ENCODE measurements around the gene FAM174B.

The FAM174B gene

DNA sequence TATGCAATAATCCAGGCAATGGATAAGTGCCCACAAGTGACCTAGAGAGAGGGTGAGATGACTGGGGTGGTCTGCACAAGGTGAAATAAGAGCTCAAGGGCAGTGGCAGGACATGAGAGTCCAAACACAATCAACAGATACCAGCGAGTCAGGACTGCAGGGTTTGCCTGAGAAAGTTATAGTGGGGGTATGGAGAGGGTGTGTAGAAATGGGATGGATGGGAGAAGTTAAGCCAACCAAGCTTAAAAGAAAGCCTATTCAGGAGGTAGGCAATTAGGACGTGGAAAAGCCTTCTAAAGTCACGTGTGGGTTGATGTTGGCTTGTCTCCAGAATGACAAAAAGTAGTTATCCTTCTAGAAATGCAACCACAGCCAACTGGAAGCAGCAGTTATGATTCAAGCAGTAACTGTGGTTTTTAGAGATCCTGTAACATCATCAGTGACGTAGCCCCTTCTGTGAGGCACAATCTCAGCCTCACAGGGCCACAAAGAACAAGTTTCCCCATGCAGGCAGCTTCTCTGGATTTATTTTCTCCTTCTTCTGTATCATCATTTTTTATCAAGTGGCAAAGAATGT lies 56.1 kb downstream of the FAM174B start:
- no peak for DNase-seq (ENCODE audit: low spot score)

GRCh38 chr15:92597548-92597947 lies 58.0 kb downstream of the FAM174B start:
- no peak for DNase-seq (ENCODE audit: low spot score)

GRCh38 chr15:92596623-92597022 lies 59.0 kb downstream of the FAM174B start:
- no peak for DNase-seq (ENCODE audit: low spot score)

DNA sequence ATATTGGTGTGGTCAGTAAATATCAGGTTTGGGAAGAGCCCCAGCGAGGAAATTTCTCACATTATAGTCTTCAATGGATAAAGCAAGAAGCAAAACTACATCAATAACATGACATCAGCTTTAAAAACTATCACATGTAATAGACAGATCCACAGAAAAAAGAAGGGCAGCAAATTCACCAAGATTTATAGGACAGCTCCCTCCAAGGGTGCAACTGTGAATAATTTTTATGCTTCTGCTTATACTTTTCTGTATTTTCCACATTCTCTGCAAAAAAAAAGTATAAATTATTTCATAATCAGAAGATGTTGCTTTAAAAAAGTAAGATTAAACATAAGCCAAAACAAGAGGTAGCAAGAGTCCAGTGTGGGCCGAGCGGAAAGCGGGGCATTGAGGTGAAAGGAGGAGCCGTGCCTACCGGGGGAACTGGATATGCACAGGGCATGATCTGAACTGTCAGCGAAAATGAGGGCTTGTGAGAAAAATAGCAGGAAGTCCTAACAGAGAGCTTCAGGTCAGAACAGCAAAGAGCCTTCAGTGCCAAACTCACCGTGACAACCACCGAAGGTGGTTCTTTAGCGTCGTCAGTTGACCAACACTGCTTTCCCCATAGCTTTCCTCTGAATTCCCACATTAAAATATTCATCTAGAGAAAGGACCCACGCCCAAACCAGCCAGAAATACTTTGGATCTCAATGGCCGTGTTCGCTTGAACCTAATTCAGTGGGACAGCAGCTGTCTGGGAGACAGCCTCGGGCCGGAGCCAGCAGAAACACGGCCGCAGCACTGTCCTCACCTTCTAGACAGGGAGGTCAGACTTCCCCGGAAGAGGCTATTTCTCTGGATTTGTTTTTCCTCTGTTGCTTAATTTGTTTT lies 59.8 kb downstream of the FAM174B start:
- no peak for DNase-seq (ENCODE audit: low spot score)

DNA sequence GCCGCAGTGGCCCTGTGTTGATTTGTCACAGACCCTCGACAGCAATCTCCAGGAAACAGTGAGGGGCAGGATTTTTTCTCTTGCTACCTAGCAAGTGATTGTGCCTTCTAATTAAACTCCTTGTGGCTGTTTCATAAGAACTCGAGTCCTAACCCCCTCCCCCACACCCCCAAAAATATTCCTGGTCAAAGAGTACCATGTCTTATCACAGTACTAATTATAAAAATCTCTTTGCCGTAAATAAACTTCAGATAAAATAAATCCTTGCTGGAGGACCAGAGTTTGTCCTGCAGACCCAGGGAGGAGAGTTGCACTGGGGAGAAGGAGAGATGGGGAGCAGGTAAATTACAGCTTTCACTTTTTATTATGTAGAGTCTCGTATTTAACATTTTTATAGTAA lies 64.3 kb downstream of the FAM174B start:
- DNase-seq (ENCODE audit: low spot score): no peak

DNA sequence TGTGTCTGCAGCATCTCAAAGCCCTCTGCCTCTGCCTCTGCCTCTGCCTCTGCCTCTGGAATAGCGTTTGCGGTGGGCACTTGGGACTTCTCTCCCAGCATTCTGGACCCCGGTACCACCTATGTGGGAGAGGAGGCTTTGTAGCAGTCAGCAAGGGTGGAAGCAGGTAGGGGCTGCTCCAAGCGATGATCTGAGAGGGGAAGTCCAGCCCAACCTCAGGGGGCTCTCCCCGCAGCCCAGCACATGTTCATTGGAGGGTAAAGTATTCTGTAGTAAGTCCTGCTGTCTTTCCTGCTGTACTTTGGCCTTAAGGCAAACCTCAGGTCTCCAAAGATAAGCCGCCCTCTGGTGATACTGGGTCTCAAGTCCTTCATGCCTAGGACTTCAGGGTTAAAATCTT lies 68.6 kb downstream of the FAM174B start:
- no peak for DNase-seq (ENCODE audit: low spot score)

DNA sequence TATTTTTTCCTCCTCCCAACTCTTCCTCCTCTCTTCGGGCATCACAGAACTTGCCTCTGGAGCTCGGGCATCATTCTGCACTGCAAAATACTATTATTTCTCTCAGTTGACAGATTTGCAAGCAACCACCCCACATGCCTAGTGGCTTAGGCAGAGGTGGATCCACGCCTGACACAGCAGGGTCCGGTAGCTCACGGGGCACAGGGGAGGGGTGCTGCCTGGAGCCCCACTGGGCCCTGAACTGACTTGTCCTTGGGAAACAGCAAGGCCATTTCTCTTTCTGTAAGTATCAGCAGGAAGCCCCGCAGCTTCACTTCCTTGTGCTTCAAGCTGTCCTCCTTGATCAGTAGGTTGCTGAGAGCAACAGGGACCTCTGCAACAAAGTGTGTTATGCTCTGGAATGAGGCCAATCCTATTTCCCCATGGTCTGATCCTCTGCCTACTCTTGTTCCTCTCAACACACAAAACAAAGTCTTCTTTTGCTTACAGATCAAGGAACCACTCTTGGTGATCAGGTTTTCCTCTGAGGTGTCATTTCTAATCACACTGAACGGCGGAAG lies 69.1 kb downstream of the FAM174B start:
- DNase-seq (ENCODE audit: low spot score): no peak

GRCh38 chr15:92584105-92584504 lies 71.5 kb downstream of the FAM174B start:
- DNase-seq (ENCODE audit: low spot score): no peak

DNA sequence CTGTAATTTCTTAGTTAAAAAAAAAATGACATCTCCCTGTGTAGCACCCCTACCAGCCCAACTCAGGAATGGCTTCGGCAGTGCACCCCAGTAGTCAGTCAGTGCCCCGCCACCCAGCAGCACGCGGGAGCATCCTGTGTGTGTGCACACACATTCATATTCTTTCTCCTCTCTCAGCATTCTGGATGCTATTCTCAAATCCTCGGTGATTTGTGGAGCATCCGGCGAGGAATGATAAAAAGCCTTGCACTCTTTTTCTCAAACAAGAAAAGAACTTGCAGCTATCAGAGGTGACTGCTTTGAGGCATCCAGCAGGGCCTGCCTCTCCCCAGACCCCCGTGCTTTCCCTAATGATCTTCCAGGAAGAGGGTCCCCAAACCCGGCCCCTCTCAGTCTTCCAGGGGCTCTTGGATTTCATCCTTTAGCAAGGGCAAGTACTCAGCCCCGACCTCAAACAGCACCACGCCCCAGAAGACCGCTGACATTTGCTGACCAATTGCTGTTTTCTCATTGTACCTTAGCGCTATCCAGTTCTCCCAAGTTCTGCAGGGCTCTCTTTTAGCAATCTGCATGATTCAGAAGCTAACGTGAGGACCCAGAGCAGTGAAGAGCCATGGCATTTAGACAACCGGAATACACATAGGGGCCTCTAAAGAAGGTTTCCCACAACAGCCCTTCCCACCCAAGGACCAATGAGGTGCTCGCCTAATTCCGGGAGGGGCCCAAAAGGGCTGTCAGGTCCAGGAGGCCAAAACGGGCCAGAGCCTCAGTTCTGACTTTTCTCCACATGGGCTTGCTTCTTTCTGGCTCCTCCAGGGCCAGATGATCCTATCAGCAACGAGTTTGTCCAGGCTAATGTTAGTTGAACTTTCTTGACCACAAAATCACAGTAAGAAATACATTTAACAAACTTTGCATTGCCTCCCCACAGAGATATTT lies 72.2 kb downstream of the FAM174B start:
- no peak for DNase-seq (ENCODE audit: low spot score)

DNA sequence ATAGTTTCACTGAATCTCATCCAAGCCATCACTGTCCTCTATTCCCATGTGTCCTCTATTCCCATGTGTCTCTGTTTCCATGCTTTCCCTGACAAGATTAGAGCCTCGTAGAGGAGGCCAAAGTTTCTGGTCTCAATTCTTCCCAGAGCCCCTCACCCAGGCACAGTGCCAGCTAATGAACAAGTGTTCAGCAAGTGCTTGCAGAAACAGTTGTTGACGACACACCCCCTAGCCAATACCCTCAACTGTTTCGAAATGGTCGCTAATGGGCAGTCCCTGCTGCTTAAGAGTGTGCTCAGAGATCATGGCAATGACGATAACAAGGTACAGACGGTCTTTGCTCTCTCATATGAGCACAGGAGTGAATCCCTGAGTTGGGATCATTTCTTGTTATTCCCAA lies 73.4 kb downstream of the FAM174B start:
- DNase-seq (ENCODE audit: low spot score): no peak

GRCh38 chr15:92580933-92581445 lies 74.6 kb downstream of the FAM174B start:
- no peak for DNase-seq (ENCODE audit: low spot score)

GRCh38 chr15:92580521-92580920 lies 75.1 kb downstream of the FAM174B start:
- no peak for DNase-seq (ENCODE audit: low spot score)

- DNase-seq (ENCODE audit: low spot score): no peak
Observed at GRCh38 chr15:92579931-92580470, 75.6 kb downstream of the FAM174B start.

- no peak for DNase-seq (ENCODE audit: low spot score)
Observed at GRCh38 chr15:92579486-92579885, 76.1 kb downstream of the FAM174B start.

- no peak for DNase-seq (ENCODE audit: low spot score)
Observed at GRCh38 chr15:92578096-92578835, 77.3 kb downstream of the FAM174B start.

- DNase-seq (ENCODE audit: low spot score): no peak
Observed at GRCh38 chr15:92576597-92577200, 78.9 kb downstream of the FAM174B start.

- no peak for DNase-seq (ENCODE audit: low spot score)
Observed at GRCh38 chr15:92574566-92574965, 81.0 kb downstream of the FAM174B start.

GRCh38 chr15:92574161-92574560 lies 81.4 kb downstream of the FAM174B start:
- no peak for DNase-seq (ENCODE audit: low spot score)

DNA sequence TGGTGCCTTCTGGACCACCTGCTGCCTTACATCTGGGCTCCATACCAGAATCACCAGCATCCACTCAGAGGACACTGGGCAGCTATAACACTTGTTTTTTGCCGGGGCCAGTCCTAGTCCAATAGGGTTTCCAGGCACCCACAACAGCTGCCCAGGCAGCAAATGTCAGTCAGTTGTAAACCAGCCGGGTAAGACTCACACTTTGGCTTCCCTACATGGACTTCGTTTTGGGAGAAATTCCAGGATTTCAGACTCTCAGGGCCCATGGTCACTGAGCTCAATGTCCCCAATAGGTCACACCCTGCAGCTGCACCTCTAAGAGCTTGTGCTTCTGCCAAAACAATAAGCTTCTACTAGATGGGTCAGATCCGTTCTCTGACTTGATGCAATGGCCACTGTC lies 83.8 kb downstream of the FAM174B start:
- no peak for DNase-seq (ENCODE audit: low spot score)

- DNase-seq (ENCODE audit: low spot score): no peak
Observed at GRCh38 chr15:92570391-92570790, 85.2 kb downstream of the FAM174B start.

- DNase-seq (ENCODE audit: low spot score): no peak
Observed at GRCh38 chr15:92569778-92570177, 85.8 kb downstream of the FAM174B start.

Data from HuH-7 (cell line).